Spleen (tissue), 11 donors: Measurements from ENCODE around the gene SH3RF3. TPM values are rescaled to one million over a fixed set of nuclear protein-coding genes. Genes with fewer than 3 reads are reported as not detected.

Source experiments
- DNase-seq: peaks from one replicate; pipeline ENCODE4 v3.0.0-alpha.2; 2020
- H3K27ac ChIP-seq, 8 donors: fragments of 200-600 bp; sonication (generic) in 7 of 8; 1 replicate in 4 of 8; 2 replicates in 4 of 8; pipeline versions ENCODE4 v1.5.0 to v1.8.0; 2016 to 2021; ENCODE audit warnings: inconsistent platforms in 4 of 8, mild to moderate bottlenecking in 4 of 8, moderate library complexity in 1 of 8
- H3K27me3 ChIP-seq, 7 donors: fragments of 200-600 bp; sonication (generic) in 6 of 7; replicated peaks in 1 of 7; 1 replicate in 4 of 7; 2 replicates in 3 of 7; pipeline versions ENCODE4 v1.5.0 to v1.8.0; 2016 to 2021; ENCODE audit warnings: inconsistent platforms in 3 of 7, mild to moderate bottlenecking in 1 of 7
- H3K36me3 ChIP-seq, 6 donors: fragments of 200-600 bp; sonication (generic) in 5 of 6; 1 replicate in 4 of 6; 2 replicates in 2 of 6; pipeline versions ENCODE4 v1.5.0 to v1.8.0; 2016 to 2021; ENCODE audit warnings: inconsistent platforms in 2 of 6
- H3K4me1 ChIP-seq, 6 donors: fragments of 200-600 bp; sonication (generic) in 5 of 6; 1 replicate in 3 of 6; 2 replicates in 3 of 6; pipeline versions ENCODE4 v1.5.0 to v1.8.0; 2016 to 2021; ENCODE audit warnings: inconsistent platforms in 3 of 6
- H3K4me3 ChIP-seq, 8 donors: fragments of 200-600 bp; sonication (generic) in 7 of 8; 1 replicate in 4 of 8; 2 replicates in 4 of 8; pipeline versions ENCODE4 v1.5.0 to v1.8.0; 2016 to 2021; ENCODE audit warnings: inconsistent platforms in 4 of 8, mild to moderate bottlenecking in 4 of 8, moderate library complexity in 2 of 8
- H3K9me3 ChIP-seq, 8 donors: fragments of 200-600 bp; sonication (generic) in 7 of 8; 1 replicate in 4 of 8; 2 replicates in 4 of 8; pipeline versions ENCODE4 v1.5.0 to v1.8.0; 2016 to 2021; ENCODE audit warnings: inconsistent platforms in 4 of 8
- CTCF ChIP-seq, 11 experiments: fragments of 200-600 bp in 7 of 11; fragments of 450-650 bp in 4 of 11; sonication (generic) in 4 of 11; IDR thresholded peaks in 8 of 11; conservative IDR thresholded peaks in 3 of 11; 1 replicate in 7 of 11; 2 replicates in 4 of 11; pipeline versions ENCODE4 v1.4.0 to v1.8.0; 2016 to 2021; ENCODE audit warnings: antibody characterized with exemption in 11 of 11, inconsistent platforms in 4 of 11, mild to moderate bottlenecking in 1 of 11
- POLR2A ChIP-seq, 3 donors: fragments of 450-650 bp; IDR thresholded peaks; one replicate each; pipeline ENCODE4 v1.5.1; 2017; ENCODE audit warnings: antibody characterized with exemption in 3 of 3, mild to moderate bottlenecking in 1 of 3
- POLR2AphosphoS5 ChIP-seq, 3 donors: sonication (generic); formaldehyde crosslinking; IDR thresholded peaks; one replicate each; pipeline ENCODE4 v1.5.1; 2017; ENCODE audit warnings: antibody characterized with exemption in 3 of 3
- WGBS, 5 donors: extraction: QIAGEN DNeasy Blood & Tissue Kit in 3 of 5; methylation state at CpG; one replicate each; pipeline versions ENCODE4 v1.1.5 to v1.1.7; 2013 to 2018; 5-methylcytosine and 5-hydroxymethylcytosine counted together
- intact Hi-C: fragments of 100-400 bp; cut with DNase I; formaldehyde crosslinking; loops from one replicate; pipeline ENCODE4 v1.15.0; 2023; ENCODE audit warnings: low total_unique reads
- polyA plus RNA-seq, 3 donors: library from polyadenylated mRNA; stranded (reverse); fragments of 200-250 nt; gene quantifications; one replicate each; pipeline ENCODE4 v1.2.1, GENCODE V29; 2013
- total RNA-seq, 7 donors: library from RNA; depleted of rRNA in 3 of 7; stranded (reverse); fragments of >200 nt in 3 of 7; fragmentation: NEBNext Ultra II Directional in 4 of 7; extraction: Animal tissue kit (Norgen Biotek cat#: 25700) in 4 of 7; gene quantifications; one replicate each; pipeline versions ENCODE4 v1.1.0 to v1.2.1, GENCODE V29; 2016 to 2021
- donor health status: healthy with polysubstance abuse.
- donor health status: DM: no; HTN: no; CAD: no; lungs with moderate emphysema.
- donor health status: DM: no; HTN: no; CAD: no.
- donor health status: Bipolar disorder and iron deficiency.
- donor health status: healthy.
- donor health status: DM: no; HTN: no; CAD: no.
- donor health status: DM: yes; HTN: yes; CAD: no.

The SH3RF3 gene
- total and polyA plus RNA-seq, 10 donors, result 1.3 to 7.6 (median 4.7) TPM

DNA sequence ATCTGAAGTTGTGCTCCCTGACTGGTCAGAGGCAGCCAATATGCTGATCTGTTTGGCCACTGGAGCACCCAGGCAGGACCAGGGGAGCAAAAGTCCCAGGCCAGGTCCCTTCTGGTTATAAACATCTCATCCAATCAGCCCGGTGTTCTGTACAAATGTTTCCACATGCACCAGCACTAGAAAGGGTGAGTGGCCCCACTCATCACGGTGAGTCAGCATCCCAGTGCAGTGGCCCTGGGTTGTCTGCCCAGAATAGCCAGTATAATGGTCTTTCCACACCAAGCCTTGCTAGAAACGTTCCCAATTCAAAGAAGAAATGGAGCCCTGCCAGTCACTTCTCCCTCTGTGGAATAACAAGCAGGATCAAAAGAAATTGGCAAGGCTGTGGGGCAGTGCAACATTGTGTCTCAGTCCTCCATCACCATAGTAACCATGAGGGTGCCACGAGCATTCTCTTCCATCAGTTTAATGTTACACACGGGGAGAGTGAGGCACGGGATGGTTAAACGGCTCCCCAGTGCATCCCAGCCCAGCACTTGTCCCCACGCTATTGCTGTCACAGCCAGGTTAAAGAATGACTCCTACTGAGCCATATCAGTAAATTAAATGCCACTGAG is 309.9 kb downstream of the SH3RF3 start:
- 70 to 88% (median 83%) methylated on average over 8 of the region's 8 CpGs for WGBS, 5 donors
- Histone ChIP-seq H3K4me1 (no peaks in the 10 kb centered on the region), H3K36me3 (peaks cover 0 to 16% (median 0%) of the 10 kb centered on the region in 6 donors), H3K27ac (no peak overlapping the region), H3K27me3 (no peaks in the 10 kb centered on the region), H3K4me3 (no peak overlapping the region), H3K9me3 (peaks cover 9 to 39% (median 34%) of the 10 kb centered on the region in 8 donors)
- TF ChIP-seq POLR2AphosphoS5 (IDR thresholded peaks at IDR 0.05) (no peak), POLR2A (IDR thresholded peaks at IDR 0.05) (no peak), CTCF (IDR thresholded peaks at IDR 0.05 in 8 of 11, conservative IDR thresholded peaks at IDR 0.05 in 3 of 11) (no peak)
- intact Hi-C loops, result no loop called here
- no peak for DNase-seq

DNA sequence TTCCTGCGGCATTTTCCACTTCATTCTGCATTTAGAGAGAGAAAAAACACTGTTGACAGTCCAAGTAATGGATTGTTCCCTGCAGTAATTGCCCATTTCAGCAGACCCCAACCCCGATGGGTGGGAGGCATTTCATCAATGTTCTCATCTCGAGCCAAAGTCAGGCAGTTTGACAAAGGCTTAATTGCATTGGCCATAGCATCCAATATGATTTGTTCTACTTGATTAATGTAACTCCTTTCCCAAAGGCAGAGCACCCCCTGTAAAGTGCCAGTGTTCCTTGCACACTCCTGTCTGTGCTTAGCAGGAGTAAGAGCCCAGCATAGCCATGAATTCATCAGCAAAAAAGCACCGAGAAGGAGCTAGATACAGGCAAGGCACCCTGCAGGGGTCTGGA is 310.4 kb downstream of the SH3RF3 start:
- 90 to 93% (median 93%) methylated on average over 4 of the region's 4 CpGs for WGBS, 5 donors
- Histone ChIP-seq H3K36me3 (peaks cover 0 to 12% (median 0%) of the 10 kb centered on the region in 6 donors), H3K27me3 (no peaks in the 10 kb centered on the region), H3K9me3 (peaks cover 9 to 44% (median 39%) of the 10 kb centered on the region in 8 donors), H3K27ac (no peak overlapping the region), H3K4me3 (no peak overlapping the region), H3K4me1 (no peaks in the 10 kb centered on the region)
- DNase-seq, result no peak
- TF ChIP-seq POLR2A (IDR thresholded peaks at IDR 0.05) (no peak), POLR2AphosphoS5 (IDR thresholded peaks at IDR 0.05) (no peak), CTCF (IDR thresholded peaks at IDR 0.05 in 8 of 11, conservative IDR thresholded peaks at IDR 0.05 in 3 of 11) (no peak)
- intact Hi-C loops, result no loop called here

GRCh38 chr2:109439986-109440385 is 311.0 kb downstream of the SH3RF3 start:
- Histone ChIP-seq H3K27ac (no peak overlapping the region), H3K4me3 (no peak overlapping the region), H3K4me1 (no peaks in the 10 kb centered on the region), H3K36me3 (peaks cover 0 to 12% (median 0%) of the 10 kb centered on the region in 6 donors), H3K27me3 (no peaks in the 10 kb centered on the region), H3K9me3 (peaks cover 9 to 50% (median 45%) of the 10 kb centered on the region in 8 donors)
- TF ChIP-seq POLR2A (IDR thresholded peaks at IDR 0.05), result no peak
- TF ChIP-seq CTCF (IDR thresholded peaks at IDR 0.05 in 8 of 11, conservative IDR thresholded peaks at IDR 0.05 in 3 of 11), result no peak
- no peak for TF ChIP-seq POLR2AphosphoS5 (IDR thresholded peaks at IDR 0.05)
- intact Hi-C loops, result no loop called here
- DNase-seq, result no peak
- WGBS, 5 donors, result 91 to 94% (median 92%) methylated on average over 7 of the region's 7 CpGs

GRCh38 chr2:109440499-109441156 is 311.6 kb downstream of the SH3RF3 start:
- intact Hi-C loops, result no loop called here
- WGBS, 5 donors, result 70 to 87% (median 72%) methylated on average over 4 of the region's 4 CpGs
- Histone ChIP-seq H3K4me3 (no peak overlapping the region), H3K27ac (no peak overlapping the region), H3K4me1 (no peaks in the 10 kb centered on the region), H3K9me3 (peaks cover 9 to 56% (median 51%) of the 10 kb centered on the region in 8 donors), H3K36me3 (peaks cover 0 to 12% (median 0%) of the 10 kb centered on the region in 6 donors), H3K27me3 (no peaks in the 10 kb centered on the region)
- DNase-seq, result no peak
- no peak for TF ChIP-seq POLR2A (IDR thresholded peaks at IDR 0.05)
- TF ChIP-seq POLR2AphosphoS5 (IDR thresholded peaks at IDR 0.05), result no peak
- no peak for TF ChIP-seq CTCF (IDR thresholded peaks at IDR 0.05 in 8 of 11, conservative IDR thresholded peaks at IDR 0.05 in 3 of 11)
